NCI-H1105 treated with DMSO at 0.1 percent for 48 hours (cell line): ENCODE results near the gene CD247.
"Not testable (repeated sequence)": the region's sequence is repeated elsewhere in the genome, so short reads cannot be mapped to it uniquely, and the experiment has no call there.

Source experiments
- DNase-seq: peaks from one replicate; lab custom pipeline; 2025; lab: John Stamatoyannopoulos, UW

CD247 gene

DNA sequence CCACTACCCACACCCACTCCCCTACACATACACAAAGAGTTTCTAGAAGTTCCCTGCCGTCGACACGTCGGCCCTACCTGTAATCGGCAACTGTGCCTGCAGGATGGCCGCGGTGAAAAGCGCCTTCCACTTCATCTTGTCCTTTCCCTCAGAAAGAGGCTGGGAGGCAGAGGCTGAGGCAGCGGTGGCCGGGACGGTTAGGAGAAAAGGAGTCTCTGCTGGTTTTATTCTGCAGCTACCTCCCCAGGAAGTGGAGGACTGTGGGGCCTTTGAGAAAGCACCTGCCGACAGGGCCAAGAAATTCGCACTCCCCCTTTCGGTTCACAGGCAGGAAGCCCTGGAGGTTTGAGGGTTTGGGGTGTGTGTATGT is at the start of gene CD247:
TSS of gene CD247 (minus strand) at position 199 of the 370 bp plus-strand sequence. CDS start at position 135, 64 bp downstream.
- no peak for DNase-seq

- DNase-seq = no peak
These were observed 49.3 kb upstream of the CD247 start for GRCh38 chr1:167567663-167568062.

- DNase-seq = no peak
These were observed 48.4 kb upstream of the CD247 start for GRCh38 chr1:167566766-167567165.

- no peak for DNase-seq
These were observed 47.6 kb upstream of the CD247 start for GRCh38 chr1:167565922-167566321.

GRCh38 chr1:167564612-167565270 is 46.4 kb upstream of the CD247 start:
- DNase-seq = no peak

DNA sequence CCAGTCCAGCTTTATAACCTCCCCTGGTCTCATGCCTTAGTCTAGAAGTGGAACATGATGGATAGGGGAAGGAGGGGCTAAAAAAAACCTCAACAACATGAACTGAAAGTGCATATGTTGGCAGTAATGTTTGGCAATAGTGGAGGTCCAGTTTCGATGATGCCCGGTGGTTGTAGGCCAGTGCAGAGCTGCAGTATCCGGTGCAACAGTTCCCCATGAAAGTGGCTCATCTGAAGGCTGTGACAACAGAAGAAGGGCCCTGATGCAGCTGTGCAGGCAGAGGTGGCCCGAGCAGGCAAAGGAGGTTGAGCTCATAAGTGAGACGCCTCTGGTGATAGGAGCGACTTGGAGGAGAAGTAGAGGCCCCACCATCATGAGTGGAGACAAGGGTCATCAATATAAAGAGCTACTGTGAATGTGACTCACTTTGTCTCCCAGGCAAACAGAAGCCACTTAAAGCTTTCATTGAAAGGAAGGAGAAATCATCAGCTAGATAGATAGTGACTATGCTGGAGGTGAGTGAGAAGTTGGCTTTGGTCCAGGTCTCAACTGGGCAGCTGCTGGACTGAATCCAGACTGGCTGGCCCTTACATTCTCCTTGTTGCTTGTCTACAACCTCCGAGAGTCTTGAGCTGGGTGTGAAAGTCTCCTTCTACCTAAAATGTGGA is 45.4 kb upstream of the CD247 start:
- peak; percentile 15 for DNase-seq

- no peak for DNase-seq
These were observed 44.4 kb upstream of the CD247 start for GRCh38 chr1:167562702-167563101.

- no peak for DNase-seq
These were observed 43.4 kb upstream of the CD247 start for GRCh38 chr1:167561753-167562152.

GRCh38 chr1:167555971-167556714 is 37.8 kb upstream of the CD247 start:
- DNase-seq = peak; percentile 75

GRCh38 chr1:167555072-167555471 is 36.7 kb upstream of the CD247 start:
- not testable (repeated sequence) for DNase-seq

DNA sequence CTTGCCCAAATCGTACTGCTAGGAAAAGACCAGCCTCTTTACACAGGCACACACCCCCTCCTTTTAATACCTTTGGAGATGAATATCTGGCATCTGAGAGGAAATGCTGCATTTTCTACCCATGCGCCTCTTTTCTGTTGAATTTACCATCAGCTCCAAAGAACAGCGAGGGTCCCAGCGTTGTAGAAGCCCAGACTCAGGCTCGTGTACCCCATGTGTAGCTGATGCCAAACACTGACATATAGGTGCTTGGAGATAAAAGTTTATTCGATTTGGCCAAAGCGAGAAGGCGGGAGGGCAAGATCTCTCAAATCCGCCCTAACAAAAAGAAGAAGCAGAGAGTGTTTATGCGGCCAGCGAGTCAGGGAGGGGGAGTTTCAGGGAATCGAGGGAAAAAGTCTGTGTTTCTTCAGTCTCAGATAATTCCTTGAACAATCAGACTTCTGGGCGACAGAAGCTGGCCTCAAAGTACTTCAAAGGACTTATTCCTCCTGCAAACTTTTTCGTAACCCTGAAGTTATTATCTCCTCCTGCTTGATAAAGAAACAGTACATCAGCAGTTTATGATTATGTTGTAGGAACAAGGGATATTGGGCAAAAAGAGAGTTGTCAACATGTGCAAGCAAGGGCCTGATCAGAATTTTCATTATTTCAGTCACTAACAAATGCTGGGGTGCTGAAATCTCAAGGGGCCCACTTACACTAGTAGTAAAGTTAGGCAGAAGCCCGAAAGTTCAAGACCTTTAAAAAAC is 35.9 kb upstream of the CD247 start:
- no peak for DNase-seq

DNA sequence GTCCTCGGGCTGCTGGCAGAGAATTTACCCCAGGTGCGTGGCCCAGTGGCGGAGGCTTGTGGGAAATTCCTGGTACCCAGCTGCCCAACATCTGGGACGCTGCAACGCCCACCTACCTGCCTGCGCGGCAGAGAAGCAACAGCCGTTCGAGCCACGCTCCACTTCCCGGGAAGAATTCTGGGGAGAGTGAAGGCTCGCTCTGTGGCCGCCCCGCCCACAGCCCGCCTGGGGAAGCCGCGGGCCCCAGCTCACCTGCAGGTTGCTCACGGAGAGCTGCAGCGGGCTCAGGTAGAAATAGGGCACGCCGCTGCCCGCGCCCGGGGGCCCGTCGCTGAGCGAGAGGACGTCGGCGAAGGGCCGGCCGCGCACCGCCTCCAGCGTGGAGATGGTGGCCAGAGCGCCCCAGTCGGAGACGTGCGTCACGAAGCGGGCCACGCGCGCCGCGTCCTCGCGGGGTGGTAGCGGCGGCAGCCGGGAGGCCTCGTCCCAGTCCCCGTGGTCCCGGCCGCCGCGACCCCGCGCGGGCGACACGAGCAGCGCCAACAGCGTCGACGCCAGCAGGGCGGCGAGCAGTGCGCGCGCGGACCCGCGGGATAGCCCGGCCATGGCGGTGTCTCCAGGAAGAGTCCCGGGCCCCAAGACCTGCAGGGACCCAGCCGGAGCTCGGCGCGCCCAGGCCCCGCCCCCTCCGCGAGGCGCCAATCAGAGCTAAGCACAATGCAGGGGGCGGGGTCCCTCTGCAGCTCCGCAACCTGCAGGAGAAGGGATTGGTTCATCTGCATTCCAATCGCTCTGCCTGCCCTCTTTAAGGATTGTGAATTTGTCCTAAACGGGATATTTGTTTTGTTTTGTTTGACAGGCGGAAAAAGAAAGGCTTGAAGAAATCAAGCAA is 35.1 kb upstream of the CD247 start, which contains the start of gene CREG1:
TSS of gene CREG1 (minus strand) at position 627 of the 892 bp plus-strand sequence.
- DNase-seq = peak; percentile 91

GRCh38 chr1:167551362-167551761 is 33.0 kb upstream of the CD247 start:
- no peak for DNase-seq

DNA sequence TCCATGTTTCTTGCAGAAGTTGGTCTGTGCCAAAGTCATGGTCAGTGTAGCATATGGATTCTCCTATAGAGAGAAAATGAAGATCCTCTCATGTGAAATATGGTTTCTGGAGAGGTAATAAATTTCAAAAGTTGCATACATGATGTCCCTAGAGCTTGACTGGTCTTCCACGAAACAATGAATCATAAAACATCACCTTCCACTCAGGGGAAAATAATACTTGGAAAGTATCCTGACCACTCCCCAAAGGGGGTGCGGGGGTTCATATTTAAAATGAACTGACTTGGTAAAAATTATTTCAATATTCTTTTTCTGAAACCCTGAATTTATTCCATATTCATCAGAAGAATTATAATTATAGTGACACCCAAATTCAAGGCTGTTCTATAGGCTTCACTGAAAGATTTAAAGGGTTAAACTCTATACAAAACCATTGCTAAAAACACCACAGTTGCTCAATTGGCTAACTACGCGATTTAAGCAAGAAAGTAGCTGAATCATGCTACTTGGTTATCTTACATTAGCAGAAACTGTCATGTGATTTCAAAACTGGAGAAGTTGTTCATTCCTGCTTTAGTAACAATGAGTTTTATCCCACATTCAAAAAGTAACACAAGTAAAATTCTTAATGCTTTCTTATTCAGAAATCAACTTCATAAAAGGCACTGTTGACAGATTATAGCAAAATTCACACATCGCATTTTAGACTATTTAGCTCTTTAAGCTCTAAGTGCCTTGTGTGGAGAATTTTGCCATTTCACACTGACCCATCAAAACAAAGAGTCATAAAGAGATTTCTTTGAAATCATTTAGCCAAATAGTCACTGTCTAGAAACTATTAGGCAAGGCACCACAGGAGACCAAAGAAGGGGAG is 30.0 kb upstream of the CD247 start:
- DNase-seq = no peak

DNA sequence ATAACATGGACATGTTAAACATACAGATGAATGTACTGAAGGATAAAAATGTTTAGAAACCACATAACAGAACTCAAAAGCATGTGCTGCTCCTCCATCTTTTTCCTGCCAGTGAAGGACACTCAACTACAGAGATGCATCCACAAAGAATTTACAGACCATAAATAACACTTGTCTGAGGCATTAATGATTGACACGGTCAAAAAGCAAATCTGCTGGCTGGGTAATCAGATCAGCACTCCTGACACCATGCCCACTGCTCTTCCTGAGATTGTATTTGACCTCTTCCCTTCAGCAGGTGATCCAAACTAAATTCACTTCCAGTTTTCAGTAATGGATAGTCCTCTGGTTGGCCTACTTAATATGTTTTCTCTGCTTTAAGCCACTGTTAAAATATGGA is 28.6 kb upstream of the CD247 start:
- no peak for DNase-seq

DNA sequence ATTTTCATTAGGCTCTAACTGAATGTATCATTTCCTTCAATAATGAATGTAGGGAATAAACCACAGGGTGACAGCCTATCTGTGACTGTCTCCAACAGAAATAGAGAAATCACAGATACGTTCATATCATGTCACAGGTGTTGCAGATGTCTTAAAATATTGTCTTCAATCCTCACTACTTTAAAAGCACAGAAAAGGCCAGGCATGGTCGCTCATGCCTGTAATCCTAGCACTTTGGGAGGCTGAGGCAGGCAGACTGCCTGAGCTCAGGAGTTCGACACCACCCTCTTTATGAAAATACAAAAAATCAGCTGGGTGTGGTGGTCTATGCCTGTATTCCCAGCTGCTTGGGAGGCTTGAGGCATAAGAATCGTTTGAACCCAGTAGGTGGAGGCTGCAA is 27.0 kb upstream of the CD247 start:
- no peak for DNase-seq

- DNase-seq = no peak
These were observed 26.2 kb upstream of the CD247 start for GRCh38 chr1:167544447-167545093.

GRCh38 chr1:167543199-167543990 is 25.1 kb upstream of the CD247 start:
- no peak for DNase-seq
